GM18861 (cell line): ENCODE results near the gene ADIPOR2.

ENCODE experiments used
- ATAC-seq: cut with Tn5 transposase; IDR thresholded peaks from one replicate; pipeline ENCODE4 v1.9.1; 2021; ENCODE audit not compliant: unreplicated experiment

The ADIPOR2 gene

GRCh38 chr12:1797991-1798640 is 107.2 kb downstream of the ADIPOR2 start:
- no peak for ATAC-seq

- ATAC-seq: no peak
Measured at GRCh38 chr12:1798641-1799020, 107.8 kb downstream of the ADIPOR2 start.

GRCh38 chr12:1799051-1799881 is 108.4 kb downstream of the ADIPOR2 start:
- no peak for ATAC-seq

GRCh38 chr12:1799882-1800400 is 109.1 kb downstream of the ADIPOR2 start:
- no peak for ATAC-seq

- no peak for ATAC-seq
Measured at GRCh38 chr12:1800401-1801302, 109.8 kb downstream of the ADIPOR2 start.

GRCh38 chr12:1801303-1801975 is 110.6 kb downstream of the ADIPOR2 start:
- no peak for ATAC-seq

- no peak for ATAC-seq
Measured at GRCh38 chr12:1803736-1804135, 112.9 kb downstream of the ADIPOR2 start.

GRCh38 chr12:1804545-1805332 is 113.9 kb downstream of the ADIPOR2 start:
- peak; percentile 74 for ATAC-seq

GRCh38 chr12:1805441-1806081 is 114.7 kb downstream of the ADIPOR2 start:
- ATAC-seq: no peak

- no peak for ATAC-seq
Measured at GRCh38 chr12:1806301-1807086, 115.6 kb downstream of the ADIPOR2 start.

GRCh38 chr12:1807087-1807860 is 116.4 kb downstream of the ADIPOR2 start:
- no peak for ATAC-seq

- ATAC-seq: no peak
Measured at GRCh38 chr12:1808036-1808797, 117.3 kb downstream of the ADIPOR2 start.

- no peak for ATAC-seq
Measured at GRCh38 chr12:1808798-1809480, 118.1 kb downstream of the ADIPOR2 start.

GRCh38 chr12:1809591-1810190 is 118.8 kb downstream of the ADIPOR2 start:
- ATAC-seq: no peak

- no peak for ATAC-seq
Measured at GRCh38 chr12:1810201-1810930, 119.5 kb downstream of the ADIPOR2 start.

GRCh38 chr12:1810931-1811280 is 120.0 kb downstream of the ADIPOR2 start:
- ATAC-seq: no peak
